IPS-15b (cell line): ENCODE results near the gene RDH11.
"Not testable (repeated sequence)": the region's sequence is repeated elsewhere in the genome, so short reads cannot be mapped to it uniquely, and the experiment has no call there.

Experiments
- H3K27me3 ChIP-seq: one replicate; pipeline ENCODE4 v1.6.1; 2013; ENCODE audit warnings: low read length; ENCODE audit not compliant: control insufficient read depth, insufficient read depth
- H3K36me3 ChIP-seq: one replicate; pipeline ENCODE4 v1.6.1; 2013; ENCODE audit warnings: low read length; ENCODE audit not compliant: control insufficient read depth, insufficient read depth
- H3K4me1 ChIP-seq: one replicate; pipeline ENCODE4 v1.6.1; 2013; ENCODE audit warnings: mild to moderate bottlenecking, low read length; ENCODE audit not compliant: control insufficient read depth, insufficient read depth
- H3K4me3 ChIP-seq: one replicate; pipeline ENCODE4 v1.5.1; 2013; ENCODE audit warnings: low read depth, low read length
- H3K9ac ChIP-seq: one replicate; pipeline ENCODE4 v1.6.1; 2013; ENCODE audit warnings: low read depth, mild to moderate bottlenecking, low read length
- H3K9me3 ChIP-seq: one replicate; pipeline ENCODE4 v1.6.1; 2013; ENCODE audit warnings: mild to moderate bottlenecking, low read length; ENCODE audit not compliant: control insufficient read depth, insufficient read depth

RDH11 gene

DNA sequence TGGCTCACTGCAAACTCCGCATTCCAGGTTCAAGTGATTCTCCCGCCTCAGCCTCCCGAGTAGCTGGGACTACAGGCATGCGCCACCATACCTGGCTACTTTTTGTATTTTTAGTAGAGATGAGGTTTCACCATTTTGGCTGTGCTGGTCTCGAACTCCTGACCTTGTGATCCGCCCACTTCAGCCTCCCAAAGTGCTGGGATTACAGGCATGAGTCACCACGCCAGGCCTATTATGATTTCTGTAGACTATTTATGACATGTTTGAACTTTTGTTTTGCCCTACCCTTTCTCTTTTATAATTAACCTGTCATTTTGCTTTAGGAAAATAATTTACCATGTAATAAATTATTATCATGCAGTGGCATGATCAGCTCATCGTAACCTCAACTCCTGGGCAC is 5.9 kb upstream of the RDH11 start, which contains the start of gene RDH12:
TSS of gene RDH12 (plus strand) at position 395 of the 400 bp plus-strand sequence. CDS start 20,757 bp downstream, outside the sequence.
- H3K9ac ChIP-seq, H3K4me3 ChIP-seq, H3K9me3 ChIP-seq, H3K27me3 ChIP-seq, H3K4me1 ChIP-seq, H3K36me3 ChIP-seq: not testable (repeated sequence)

DNA sequence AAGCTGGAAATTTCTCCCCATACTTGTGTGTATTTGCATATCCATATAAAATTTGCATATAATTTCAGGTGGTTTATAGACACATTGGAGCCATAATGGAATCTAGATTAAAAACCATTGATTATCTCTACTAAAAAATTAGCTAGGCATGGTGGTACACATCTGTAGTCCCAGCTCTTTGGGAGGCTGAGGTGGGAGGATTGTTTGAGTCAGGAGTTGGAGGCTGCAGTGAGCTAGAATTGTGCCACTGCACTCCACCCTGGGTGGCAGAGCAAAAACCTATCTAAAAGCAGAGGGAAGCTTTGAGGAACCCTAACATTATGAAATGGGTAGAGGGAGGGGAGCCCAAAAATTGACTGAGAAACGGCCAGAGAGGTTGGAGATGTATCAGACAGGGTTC is 2.6 kb upstream of the RDH11 start:
- Histone ChIP-seq H3K9me3 (no peaks in the 10 kb centered on the region), H3K4me3 (no peak overlapping the region), H3K36me3 (no peaks in the 10 kb centered on the region), H3K27me3 (peaks cover 9% of the 10 kb centered on the region), H3K9ac (no peak overlapping the region), H3K4me1 (peaks cover 4% of the 10 kb centered on the region)

DNA sequence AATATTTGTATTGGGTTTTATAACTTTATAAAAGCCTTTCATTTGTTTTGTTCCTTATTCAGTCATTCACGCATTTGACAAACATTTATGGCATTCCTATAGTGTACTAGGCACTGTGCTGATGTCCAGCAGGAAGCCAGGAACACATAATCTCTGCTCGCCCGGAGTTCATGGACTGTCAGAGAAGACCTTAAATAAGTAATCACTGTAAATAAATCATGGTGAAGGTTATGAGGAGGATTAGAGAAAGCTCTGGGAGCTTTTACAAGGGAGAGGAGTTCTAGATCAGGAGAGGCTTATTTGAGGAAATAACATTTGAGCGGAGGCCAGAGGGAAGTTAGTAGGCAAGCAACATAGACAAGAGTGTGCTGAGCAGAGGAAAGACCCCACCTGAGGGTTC is 1.4 kb upstream of the RDH11 start:
- Histone ChIP-seq H3K9me3 (no peaks in the 10 kb centered on the region), H3K4me3 (no peak overlapping the region), H3K4me1 (peaks cover 4% of the 10 kb centered on the region), H3K9ac (no peak overlapping the region), H3K27me3 (peaks cover 9% of the 10 kb centered on the region), H3K36me3 (peaks cover 3% of the 10 kb centered on the region)

DNA sequence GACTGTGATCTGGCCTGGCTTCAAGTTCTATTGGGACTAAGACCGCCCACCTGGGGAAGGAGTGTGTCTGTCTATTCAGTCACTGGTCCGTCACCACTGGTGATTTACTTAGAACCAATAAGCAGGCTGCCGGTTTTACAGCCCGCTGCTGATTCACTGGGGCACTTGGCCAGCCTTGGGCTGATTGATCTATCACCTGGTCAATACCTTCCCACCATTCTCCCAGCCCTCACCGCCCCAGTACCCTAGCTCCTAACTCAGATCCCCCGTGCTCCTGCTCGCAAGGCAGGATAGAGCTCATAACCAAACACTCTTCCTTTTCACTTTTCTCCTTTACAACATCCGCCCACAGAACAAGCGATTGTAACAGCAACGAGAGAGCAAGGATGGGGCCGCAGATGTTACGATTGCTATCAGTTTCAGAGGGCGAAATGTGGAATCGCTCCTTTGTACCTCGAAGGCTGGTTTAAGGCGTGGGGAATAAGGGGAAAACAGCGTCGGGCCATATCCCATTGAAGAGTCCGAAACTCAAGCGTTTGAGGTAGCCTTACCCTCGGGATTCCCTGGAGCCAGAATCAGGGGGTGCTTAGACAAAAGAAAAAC is 672 bp downstream of the RDH11 start:
- Histone ChIP-seq H3K27me3 (peaks cover 9% of the 10 kb centered on the region), H3K9ac (peak overlapping the region; percentile 77), H3K36me3 (peaks cover 18% of the 10 kb centered on the region), H3K4me3 (peak overlapping the region; percentile 96), H3K4me1 (peaks cover 4% of the 10 kb centered on the region), H3K9me3 (no peaks in the 10 kb centered on the region)

DNA sequence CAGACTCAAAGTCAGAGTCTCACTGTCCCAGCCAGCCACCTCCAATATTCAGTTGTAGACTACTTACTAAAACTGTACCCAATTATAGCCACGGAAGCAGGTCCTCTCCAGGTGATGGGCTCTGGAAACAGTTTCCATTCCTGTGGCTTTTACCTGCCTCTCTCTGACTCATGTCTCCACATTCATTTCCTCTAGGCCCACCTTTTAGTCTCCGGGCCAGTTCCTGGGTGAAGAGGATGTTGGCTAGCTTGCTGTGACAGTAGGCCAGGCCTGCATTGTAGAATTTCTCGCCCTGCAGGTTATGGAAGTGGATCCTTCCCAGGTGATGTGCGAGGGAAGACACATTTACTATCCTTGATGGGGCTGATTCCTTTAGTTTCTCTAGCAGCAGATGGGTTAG is 5.6 kb downstream of the RDH11 start:
- no peak overlapping the region for H3K4me3 ChIP-seq
- no peaks in the 10 kb centered on the region for H3K9me3 ChIP-seq
- peaks cover 4% of the 10 kb centered on the region for H3K4me1 ChIP-seq
- no peak overlapping the region for H3K9ac ChIP-seq
- peaks cover 51% of the 10 kb centered on the region for H3K36me3 ChIP-seq
- H3K27me3 ChIP-seq, result no peaks in the 10 kb centered on the region

DNA sequence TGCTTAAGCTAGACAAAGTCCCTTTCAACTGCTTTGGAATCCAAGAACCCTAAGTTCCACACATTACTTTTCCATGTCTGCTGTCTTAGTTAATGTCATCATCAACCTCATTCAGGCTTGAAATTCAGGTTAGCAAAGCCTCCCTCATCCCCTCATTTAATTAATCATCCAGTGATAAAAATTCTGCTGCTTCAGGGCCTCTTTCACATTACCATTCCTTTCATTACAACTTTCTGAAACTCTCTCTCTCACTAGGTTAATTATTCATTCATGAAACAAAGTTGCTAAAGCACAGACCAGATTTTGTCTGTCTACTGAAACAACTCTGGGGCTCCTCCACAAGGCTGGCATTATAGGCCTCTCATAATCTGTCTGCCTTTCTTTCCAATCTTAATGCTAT is 11.7 kb downstream of the RDH11 start:
- H3K36me3 ChIP-seq, result peaks cover 33% of the 10 kb centered on the region
- H3K9ac ChIP-seq, result no peak overlapping the region
- no peaks in the 10 kb centered on the region for H3K9me3 ChIP-seq
- no peaks in the 10 kb centered on the region for H3K27me3 ChIP-seq
- no peaks in the 10 kb centered on the region for H3K4me1 ChIP-seq
- no peak overlapping the region for H3K4me3 ChIP-seq

DNA sequence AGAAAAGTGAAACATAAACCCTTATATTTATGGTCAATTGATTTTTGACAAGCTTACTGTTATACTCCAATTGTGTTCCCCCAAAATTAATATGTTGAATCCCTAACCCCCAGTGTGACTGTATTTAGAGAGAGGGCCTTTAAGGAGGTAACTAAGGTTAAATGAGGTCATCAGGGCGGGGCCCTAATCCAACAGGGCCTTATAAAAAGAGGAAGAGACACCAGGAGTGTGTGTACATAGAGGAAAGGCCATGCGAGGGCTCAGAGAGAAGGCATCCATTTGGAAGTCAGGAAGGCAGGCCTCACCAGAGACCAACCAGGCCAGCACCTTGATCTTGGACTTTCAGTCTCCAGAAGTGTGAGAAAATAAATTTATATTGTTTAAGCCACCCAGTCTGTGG is 14.6 kb downstream of the RDH11 start:
- no peak overlapping the region for H3K9ac ChIP-seq
- H3K36me3 ChIP-seq, result peaks cover 23% of the 10 kb centered on the region
- no peaks in the 10 kb centered on the region for H3K4me1 ChIP-seq
- no peaks in the 10 kb centered on the region for H3K9me3 ChIP-seq
- no peaks in the 10 kb centered on the region for H3K27me3 ChIP-seq
- no peak overlapping the region for H3K4me3 ChIP-seq

DNA sequence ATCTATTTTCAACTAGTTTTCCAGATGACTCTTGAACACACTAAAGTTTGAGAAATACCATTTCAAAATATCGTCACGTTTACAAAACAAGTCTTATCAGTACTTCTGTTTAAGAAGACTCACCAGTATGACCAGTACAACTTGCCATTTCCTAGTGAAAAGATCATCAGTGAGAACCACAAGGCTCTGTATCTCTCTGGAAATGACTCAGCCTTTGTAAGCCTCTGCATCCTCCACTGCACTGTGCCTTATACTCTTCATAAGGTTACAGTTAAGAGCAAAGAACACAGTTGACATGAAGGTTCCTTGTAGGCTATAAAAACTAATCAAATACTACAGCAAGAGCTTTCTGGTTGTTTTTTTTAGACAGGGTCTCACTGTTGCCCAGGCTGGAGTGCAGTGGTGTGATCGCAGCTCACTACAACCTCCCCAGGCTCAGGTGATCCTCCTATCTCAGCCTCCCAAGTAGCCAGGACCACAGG is 15.4 kb downstream of the RDH11 start:
- H3K27me3 ChIP-seq, result no peaks in the 10 kb centered on the region
- H3K9me3 ChIP-seq, result no peaks in the 10 kb centered on the region
- H3K4me1 ChIP-seq, result no peaks in the 10 kb centered on the region
- H3K36me3 ChIP-seq, result peaks cover 17% of the 10 kb centered on the region
- no peak overlapping the region for H3K9ac ChIP-seq
- no peak overlapping the region for H3K4me3 ChIP-seq

DNA sequence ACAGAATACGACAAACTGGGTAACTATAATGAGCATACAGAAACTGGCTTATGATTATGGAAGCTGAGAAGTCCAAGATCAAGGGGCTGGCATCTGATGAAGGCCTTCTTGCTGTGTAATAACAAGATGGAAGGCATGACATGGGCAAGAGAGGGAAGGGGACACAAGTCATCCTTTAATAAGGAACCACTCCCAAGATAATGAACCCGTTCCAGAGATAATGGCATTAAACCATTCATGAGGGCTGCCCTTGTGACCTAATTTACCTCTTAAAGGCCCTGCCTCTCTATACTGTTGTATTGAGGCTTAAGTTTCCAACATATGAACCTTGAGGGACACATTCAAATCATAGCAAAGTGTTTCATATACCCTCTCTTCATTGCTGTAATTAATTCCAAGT is 16.6 kb downstream of the RDH11 start:
- H3K4me3 ChIP-seq, result no peak overlapping the region
- no peaks in the 10 kb centered on the region for H3K9me3 ChIP-seq
- no peak overlapping the region for H3K9ac ChIP-seq
- H3K36me3 ChIP-seq, result peaks cover 16% of the 10 kb centered on the region
- no peaks in the 10 kb centered on the region for H3K27me3 ChIP-seq
- H3K4me1 ChIP-seq, result no peaks in the 10 kb centered on the region

DNA sequence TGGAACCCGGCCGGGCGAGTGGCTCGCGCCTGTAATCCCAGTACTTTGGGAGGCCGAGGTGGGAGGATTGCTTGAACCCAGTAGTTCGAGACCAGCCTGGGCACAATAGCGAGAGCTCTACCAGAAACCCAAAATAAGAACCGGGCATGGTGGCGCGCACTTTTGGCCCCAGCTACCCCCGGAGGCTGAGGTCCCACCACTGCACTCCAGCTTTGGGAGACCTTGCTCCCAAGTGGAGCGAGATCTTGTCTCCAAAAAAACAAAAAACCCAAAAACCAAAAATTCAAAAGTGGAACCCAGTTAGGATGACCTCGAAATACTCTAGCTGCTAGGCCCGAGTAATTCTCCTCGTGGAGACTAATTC is 20.4 kb downstream of the RDH11 start:
- Histone ChIP-seq H3K27me3 (no peaks in the 10 kb centered on the region), H3K36me3 (peaks cover 11% of the 10 kb centered on the region), H3K4me1 (no peaks in the 10 kb centered on the region), H3K4me3 (peak overlapping the region; percentile 63), H3K9me3 (no peaks in the 10 kb centered on the region), H3K9ac (peak overlapping the region; percentile 94)

DNA sequence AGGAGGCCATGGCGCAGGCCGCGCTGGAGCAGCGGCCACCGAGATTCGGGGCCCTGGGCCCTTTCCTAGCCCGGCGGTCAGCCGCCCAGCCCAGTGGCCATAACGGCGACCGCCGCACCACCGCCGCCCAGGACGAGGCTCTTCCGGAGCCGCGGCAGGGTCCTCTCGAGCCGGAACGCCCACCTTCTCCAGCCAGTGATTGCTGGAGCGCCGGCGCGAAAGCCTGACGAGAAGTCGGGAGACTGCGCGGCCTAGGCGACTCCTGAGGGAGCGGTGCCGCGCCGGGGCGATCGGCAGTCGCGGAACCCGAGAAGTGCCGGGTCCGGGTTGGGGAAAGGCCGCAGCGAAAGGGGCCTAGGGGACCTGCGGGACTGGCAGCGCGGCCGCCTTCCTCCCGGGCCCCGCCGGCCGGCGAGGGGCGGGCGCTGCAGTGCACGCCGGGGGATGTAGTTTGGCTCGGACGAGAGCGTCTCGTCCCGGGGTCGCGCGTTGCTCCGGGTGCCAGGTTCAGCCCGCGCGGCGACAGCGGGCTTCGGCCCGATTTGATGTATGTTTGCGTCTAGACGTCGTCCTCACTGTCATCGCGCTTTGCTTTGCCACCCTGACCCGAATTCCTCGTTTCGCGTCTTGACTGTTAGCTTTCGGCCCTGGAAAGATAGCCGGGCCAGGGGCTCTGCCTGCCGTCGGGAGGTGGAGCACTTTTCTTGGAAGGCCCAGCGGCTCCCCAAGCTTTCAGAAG is 20.9 kb downstream of the RDH11 start, which contains the start of gene VTI1B:
TSS of gene VTI1B (minus strand) at position 153 of the 739 bp plus-strand sequence. CDS start at position 10, 143 bp downstream.
- H3K27me3 ChIP-seq, result no peaks in the 10 kb centered on the region
- H3K9ac ChIP-seq, result peak within 1 kb of the TSS; percentile 94
- H3K4me1 ChIP-seq, result no peaks in the 10 kb centered on the region
- H3K4me3 ChIP-seq, result peak within 1 kb of the TSS; percentile 63
- H3K36me3 ChIP-seq, result peaks cover 9% of the 10 kb centered on the region
- no peaks in the 10 kb centered on the region for H3K9me3 ChIP-seq

DNA sequence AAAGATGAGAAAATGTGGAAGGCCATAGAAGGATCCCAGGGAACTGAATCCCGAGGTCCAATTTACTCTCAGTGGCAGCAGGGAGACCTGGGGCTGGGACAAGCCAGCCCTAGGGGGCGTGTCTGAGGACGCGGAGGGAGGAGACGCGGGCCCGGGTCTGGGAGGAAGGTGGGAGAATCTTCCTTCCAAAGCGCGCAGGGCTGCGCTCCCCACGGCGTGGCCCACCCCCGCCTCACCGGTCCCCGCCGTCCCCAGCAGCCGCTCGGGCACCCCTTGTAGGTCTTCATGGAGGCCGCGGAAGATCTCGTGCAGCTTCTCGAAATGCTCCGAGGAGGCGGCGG is 21.5 kb downstream of the RDH11 start:
- Histone ChIP-seq H3K36me3 (peaks cover 8% of the 10 kb centered on the region), H3K4me3 (peak overlapping the region; percentile 63), H3K4me1 (no peaks in the 10 kb centered on the region), H3K9ac (peak overlapping the region; percentile 94), H3K27me3 (no peaks in the 10 kb centered on the region), H3K9me3 (no peaks in the 10 kb centered on the region)
